T-helper 1 cell treated with Interleukin-12 subunit alpha and Interleukin-12 subunit beta and Interleukin-4 antibody, amounts not matched to agents 30 μg/mL and 1 μg/mL, for 36 hours (primary cell): ENCODE measurements around the gene MRPL11.
A peak's percentile ranks its signal among the peaks of the same experiment; 100 is the strongest.

Experiments used
- H3K27ac Mint-ChIP-seq: one replicate; pipeline ENCODE4 v1.8.0; 2021; ENCODE audit warnings: mild to moderate bottlenecking, mixed read lengths
- H3K27me3 Mint-ChIP-seq: one replicate; pipeline ENCODE4 v1.8.0; 2021; ENCODE audit warnings: low read depth, mixed read lengths
- H3K36me3 Mint-ChIP-seq: one replicate; pipeline ENCODE4 v1.8.0; 2021; ENCODE audit warnings: low read depth, mixed read lengths
- H3K4me1 Mint-ChIP-seq: one replicate; pipeline ENCODE4 v1.8.0; 2021; ENCODE audit warnings: low read depth, mixed read lengths
- H3K4me3 Mint-ChIP-seq: one replicate; pipeline ENCODE4 v1.8.0; 2021; ENCODE audit warnings: mild to moderate bottlenecking, moderate library complexity, mixed read lengths
- H3K9me3 Mint-ChIP-seq: one replicate; pipeline ENCODE4 v1.8.0; 2021; ENCODE audit warnings: mixed read lengths

Gene MRPL11

GRCh38 chr11:66438504-66439466 lies at the start of gene MRPL11:
TSS of gene MRPL11 (minus strand) at chr11:66438848. CDS start at chr11:66438754, 94 bp downstream.
- no peaks in the 10 kb centered on the region for H3K27me3 Mint-ChIP-seq
- H3K9me3 Mint-ChIP-seq = peaks cover 9% of the 10 kb centered on the region
- H3K4me1 Mint-ChIP-seq = peaks cover 14% of the 10 kb centered on the region
- peak within 1 kb of the TSS; percentile 96 for H3K27ac Mint-ChIP-seq
- peaks cover 7% of the 10 kb centered on the region for H3K36me3 Mint-ChIP-seq
- H3K4me3 Mint-ChIP-seq = peak within 1 kb of the TSS; percentile 88

- H3K4me1 Mint-ChIP-seq = peaks cover 13% of the 10 kb centered on the region
- H3K27me3 Mint-ChIP-seq = no peaks in the 10 kb centered on the region
- H3K4me3 Mint-ChIP-seq = no peak overlapping the region
- no peaks in the 10 kb centered on the region for H3K9me3 Mint-ChIP-seq
- H3K27ac Mint-ChIP-seq = no peak overlapping the region
- peaks cover 12% of the 10 kb centered on the region for H3K36me3 Mint-ChIP-seq
Observed at GRCh38 chr11:66484806-66485380, 46.2 kb upstream of the MRPL11 start.

GRCh38 chr11:66480117-66480938 lies 41.7 kb upstream of the MRPL11 start, which contains the start of gene DPP3:
TSS of gene DPP3 (plus strand) at chr11:66480434. CDS start at chr11:66482201, 1,767 bp downstream.
- no peaks in the 10 kb centered on the region for H3K27me3 Mint-ChIP-seq
- peaks cover 28% of the 10 kb centered on the region for H3K4me1 Mint-ChIP-seq
- H3K4me3 Mint-ChIP-seq = peak within 1 kb of the TSS; percentile 93
- no peaks in the 10 kb centered on the region for H3K9me3 Mint-ChIP-seq
- peaks cover 5% of the 10 kb centered on the region for H3K36me3 Mint-ChIP-seq
- H3K27ac Mint-ChIP-seq = peak within 1 kb of the TSS; percentile 89

- peak overlapping the region; percentile 89 for H3K27ac Mint-ChIP-seq
- H3K36me3 Mint-ChIP-seq = peaks cover 5% of the 10 kb centered on the region
- peak overlapping the region; percentile 93 for H3K4me3 Mint-ChIP-seq
- peaks cover 28% of the 10 kb centered on the region for H3K4me1 Mint-ChIP-seq
- H3K9me3 Mint-ChIP-seq = no peaks in the 10 kb centered on the region
- H3K27me3 Mint-ChIP-seq = no peaks in the 10 kb centered on the region
Observed at GRCh38 chr11:66479394-66480116, 40.9 kb upstream of the MRPL11 start.

- peak overlapping the region; percentile 93 for H3K4me3 Mint-ChIP-seq
- no peaks in the 10 kb centered on the region for H3K9me3 Mint-ChIP-seq
Observed at GRCh38 chr11:66478729-66479393, 40.2 kb upstream of the MRPL11 start.

GRCh38 chr11:66477263-66478201 lies 38.9 kb upstream of the MRPL11 start:
- Mint-ChIP-seq H3K4me1 (peaks cover 26% of the 10 kb centered on the region), H3K27ac (no peak overlapping the region), H3K36me3 (peaks cover 5% of the 10 kb centered on the region), H3K9me3 (no peaks in the 10 kb centered on the region), H3K4me3 (peak overlapping the region; percentile 40), H3K27me3 (no peaks in the 10 kb centered on the region)

More at GRCh38 chr11:66478729-66479393, 40.2 kb upstream of the MRPL11 start:
- Mint-ChIP-seq H3K4me1 (peaks cover 28% of the 10 kb centered on the region), H3K27ac (peak overlapping the region; percentile 89), H3K36me3 (peaks cover 5% of the 10 kb centered on the region), H3K27me3 (no peaks in the 10 kb centered on the region)

- peaks cover 5% of the 10 kb centered on the region for H3K36me3 Mint-ChIP-seq
- H3K27me3 Mint-ChIP-seq = no peaks in the 10 kb centered on the region
- peak overlapping the region; percentile 25 for H3K4me3 Mint-ChIP-seq
- H3K4me1 Mint-ChIP-seq = peaks cover 22% of the 10 kb centered on the region
- H3K9me3 Mint-ChIP-seq = no peaks in the 10 kb centered on the region
- H3K27ac Mint-ChIP-seq = no peak overlapping the region
Observed at GRCh38 chr11:66476841-66477251, 38.2 kb upstream of the MRPL11 start.

- H3K27me3 Mint-ChIP-seq = no peaks in the 10 kb centered on the region
- H3K36me3 Mint-ChIP-seq = peaks cover 5% of the 10 kb centered on the region
- no peak overlapping the region for H3K27ac Mint-ChIP-seq
- H3K4me3 Mint-ChIP-seq = peak overlapping the region; percentile 25
- no peaks in the 10 kb centered on the region for H3K9me3 Mint-ChIP-seq
- peaks cover 21% of the 10 kb centered on the region for H3K4me1 Mint-ChIP-seq
Observed at GRCh38 chr11:66476173-66476840, 37.7 kb upstream of the MRPL11 start.

GRCh38 chr11:66475349-66476172 lies 36.9 kb upstream of the MRPL11 start:
- Mint-ChIP-seq H3K4me3 (no peak overlapping the region), H3K36me3 (peaks cover 2% of the 10 kb centered on the region), H3K27me3 (no peaks in the 10 kb centered on the region), H3K27ac (no peak overlapping the region), H3K9me3 (no peaks in the 10 kb centered on the region), H3K4me1 (peaks cover 16% of the 10 kb centered on the region)

- Mint-ChIP-seq H3K4me1 (peaks cover 9% of the 10 kb centered on the region), H3K27ac (no peak overlapping the region), H3K27me3 (no peaks in the 10 kb centered on the region), H3K4me3 (no peak overlapping the region), H3K9me3 (no peaks in the 10 kb centered on the region), H3K36me3 (peaks cover 2% of the 10 kb centered on the region)
Observed at GRCh38 chr11:66473608-66474515, 35.2 kb upstream of the MRPL11 start.

GRCh38 chr11:66473167-66473566 lies 34.5 kb upstream of the MRPL11 start:
- Mint-ChIP-seq H3K27me3 (no peaks in the 10 kb centered on the region), H3K4me1 (peaks cover 10% of the 10 kb centered on the region), H3K4me3 (no peak overlapping the region), H3K36me3 (peaks cover 2% of the 10 kb centered on the region), H3K9me3 (no peaks in the 10 kb centered on the region), H3K27ac (no peak overlapping the region)
